Activated CD4-positive, alpha-beta T cell treated with anti-CD3 and anti-CD28 coated beads, Interleukin-10, Interleukin-2, amounts not matched to agents 100 ng/mL and 50 ng/mL, durations not matched to agents 16 hours and 8 hours (primary cell): ENCODE data around the gene NEXN.
"Not testable (repeated sequence)": the region's sequence is repeated elsewhere in the genome, so short reads cannot be mapped to it uniquely, and the experiment has no call there.

Experiments used
- DNase-seq: peaks from one replicate; pipeline ENCODE4 v3.0.0-alpha.2; 2020

The NEXN gene

DNA sequence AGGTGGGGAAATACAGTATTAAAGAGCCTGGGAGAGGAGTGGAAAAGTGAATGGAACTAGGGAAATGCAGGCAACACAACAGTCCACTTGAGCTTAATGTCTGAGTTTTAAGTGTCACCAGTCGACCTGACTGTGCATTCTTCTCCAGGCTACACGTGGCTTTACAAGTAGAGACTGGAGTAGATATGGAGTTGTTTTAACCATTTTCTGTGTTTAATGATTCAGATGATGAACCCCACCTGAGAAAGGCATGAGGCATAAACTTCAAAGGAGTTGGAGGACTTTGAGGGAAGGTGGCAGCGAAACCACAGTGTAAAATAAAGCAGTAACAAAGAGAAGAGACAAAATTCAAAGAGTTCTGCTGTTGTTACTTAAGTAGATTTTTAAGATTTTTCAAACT, 77.9 kb downstream of the NEXN start:
- DNase-seq: no peak

- DNase-seq: no peak
Observed at GRCh38 chr1:77970192-77970591, 81.8 kb downstream of the NEXN start.

GRCh38 chr1:77972080-77972479, 83.7 kb downstream of the NEXN start:
- DNase-seq: no peak

GRCh38 chr1:77975386-77975785, 87.0 kb downstream of the NEXN start:
- DNase-seq: peak; percentile 59

- DNase-seq: no peak
Observed at GRCh38 chr1:77975907-77976306, 87.5 kb downstream of the NEXN start.

DNA sequence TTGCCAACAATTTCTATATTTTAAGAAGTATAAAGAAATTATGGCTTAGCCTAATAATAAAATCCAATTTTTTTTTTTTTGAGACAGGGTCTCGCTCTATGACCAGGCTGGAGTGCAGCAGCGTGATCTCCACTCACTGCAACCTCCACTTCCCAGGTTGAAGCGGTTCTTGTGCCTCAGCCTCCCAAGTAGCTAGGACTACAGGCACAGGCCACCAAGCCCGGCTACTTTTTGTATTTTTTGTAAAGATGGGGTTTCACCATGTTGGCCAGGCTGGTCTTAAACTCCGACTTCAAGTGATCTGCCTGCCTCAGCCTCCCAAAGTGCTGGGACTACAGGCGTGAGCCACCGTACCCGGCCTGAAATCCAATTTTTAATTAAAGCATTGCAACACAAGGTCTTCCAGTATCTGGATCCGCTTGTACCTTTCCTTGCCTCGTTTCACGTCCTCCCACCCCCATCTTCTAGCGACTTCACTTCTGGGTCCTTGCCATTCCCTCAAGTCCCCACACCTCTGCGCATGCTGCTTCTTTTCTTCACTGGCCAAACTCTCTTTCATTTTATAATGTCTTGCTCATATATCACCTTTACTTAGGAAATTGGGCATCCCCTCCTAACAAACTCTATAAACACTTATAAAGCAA, 88.1 kb downstream of the NEXN start:
- DNase-seq: no peak

DNA sequence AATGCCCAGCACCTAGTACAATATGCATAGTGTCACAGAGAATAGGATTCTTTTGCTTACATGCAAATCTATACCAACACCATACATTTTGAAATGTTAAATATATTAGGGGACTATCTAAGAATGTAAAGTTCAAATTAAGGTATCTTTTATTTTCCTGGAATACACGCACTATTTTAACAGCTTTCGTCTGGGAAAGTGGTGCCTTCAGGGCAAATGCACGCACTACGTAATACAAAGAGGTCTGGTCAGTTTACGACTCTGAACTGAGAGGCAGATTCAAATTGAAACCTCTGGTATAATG, 89.5 kb downstream of the NEXN start:
- no peak for DNase-seq

- DNase-seq: peak; percentile 97
Observed at GRCh38 chr1:77978293-77978968, 90.0 kb downstream of the NEXN start.

DNA sequence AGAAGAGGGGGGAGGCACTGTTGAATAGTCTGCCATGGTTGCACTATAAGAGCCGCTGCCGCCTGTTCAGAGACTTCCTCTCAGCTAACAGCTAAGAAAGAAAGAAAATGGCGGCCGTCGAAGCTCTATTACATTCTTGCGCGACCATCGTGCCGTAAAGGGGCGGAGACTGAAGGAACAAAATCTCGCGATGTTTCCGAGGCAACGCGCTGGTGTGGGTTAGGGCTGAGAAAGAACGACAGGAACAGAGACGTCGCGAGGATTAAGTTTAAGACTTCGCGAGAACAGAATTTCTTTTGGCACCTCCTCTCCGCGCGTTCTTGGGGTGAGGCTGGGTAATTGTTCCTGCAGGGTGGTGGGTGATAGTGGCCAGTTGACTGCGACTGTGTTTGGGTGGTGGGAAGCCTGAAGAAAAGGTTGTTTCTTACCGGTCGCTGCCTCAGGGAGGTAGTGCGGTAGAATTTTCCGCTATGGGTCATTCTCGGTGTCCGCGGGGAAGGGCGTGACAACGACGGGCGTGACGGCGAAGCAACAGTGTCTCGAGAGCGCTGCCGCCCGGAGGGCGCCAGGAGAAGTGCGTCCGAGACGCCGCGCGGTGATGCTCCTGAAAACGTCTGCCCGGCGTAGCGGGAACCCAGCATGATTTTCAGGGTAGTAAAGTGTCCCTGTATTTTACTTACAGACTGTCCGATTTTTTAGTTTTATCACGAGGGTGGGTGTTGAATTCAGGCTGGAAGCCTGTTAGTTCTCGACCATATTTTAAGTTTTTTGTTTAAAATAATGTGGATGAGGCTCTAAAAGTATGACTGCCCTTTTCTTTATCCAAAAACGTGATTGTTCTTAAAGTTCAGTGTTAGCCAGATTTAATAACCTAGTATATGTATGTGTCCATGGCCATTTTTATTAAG, 90.8 kb downstream of the NEXN start, which contains the start of gene FUBP1:
TSS of gene FUBP1 (minus strand) at position 104 of the 908 bp plus-strand sequence. CDS start at position 36, 68 bp downstream.
- DNase-seq: peak; percentile 98

GRCh38 chr1:77983352-77983996, 95.0 kb downstream of the NEXN start:
- not testable (repeated sequence) for DNase-seq

DNA sequence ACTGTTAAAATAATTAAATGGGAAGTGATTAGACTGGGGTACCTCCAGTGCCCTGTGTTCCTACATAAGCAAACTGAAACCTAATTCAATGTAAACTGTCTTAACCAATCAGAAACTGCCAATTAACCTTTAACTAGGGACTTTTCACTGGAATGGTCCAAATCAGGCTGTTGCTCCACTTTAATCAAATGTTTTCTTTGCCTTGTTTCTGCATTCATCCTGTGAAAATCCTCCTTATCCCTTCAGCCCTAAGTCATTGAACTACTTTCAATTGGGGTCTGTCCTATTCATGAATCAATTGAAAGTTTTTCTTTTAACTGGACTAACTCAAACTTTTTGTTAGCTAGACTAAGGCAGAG, 95.6 kb downstream of the NEXN start:
- no peak for DNase-seq

GRCh38 chr1:77984629-77985028, 96.2 kb downstream of the NEXN start:
- DNase-seq: no peak

DNA sequence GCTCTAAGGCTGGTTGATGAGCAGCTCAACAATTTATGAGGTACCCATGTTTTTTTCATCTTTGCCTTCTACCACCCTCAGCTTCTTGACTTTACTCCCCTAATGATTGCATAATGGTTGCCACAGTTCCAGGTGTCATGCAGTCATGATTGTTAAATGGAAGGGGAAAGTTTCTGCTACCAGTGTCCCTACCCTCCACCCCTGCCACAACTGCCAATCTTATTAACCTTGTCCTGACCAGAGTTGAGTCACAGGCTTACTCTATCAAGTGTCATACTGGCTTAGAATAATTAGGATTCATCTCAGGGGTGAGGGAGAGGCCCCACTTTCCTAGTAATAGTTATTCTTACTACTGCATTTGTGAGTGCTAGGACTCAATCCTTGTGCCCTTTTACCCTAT, 98.4 kb downstream of the NEXN start:
- no peak for DNase-seq

DNA sequence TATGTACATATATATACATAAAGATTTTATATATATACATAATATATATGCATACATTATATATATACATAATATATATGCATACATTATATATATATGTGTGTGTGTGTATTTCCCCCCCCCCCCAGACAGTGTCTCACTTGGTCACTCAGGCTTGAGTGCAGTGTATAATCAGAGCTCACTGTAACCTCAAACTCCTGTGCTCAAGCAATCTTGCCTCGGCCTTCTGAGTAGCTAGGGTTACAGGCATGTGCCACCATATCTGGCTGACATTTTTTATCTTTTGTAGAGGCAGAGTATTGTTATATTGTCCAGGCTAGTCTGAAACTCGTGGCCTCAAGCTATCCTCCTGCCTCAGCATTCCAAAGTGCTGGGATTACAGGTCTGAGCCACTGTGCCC, 99.5 kb downstream of the NEXN start:
- DNase-seq: no peak

DNA sequence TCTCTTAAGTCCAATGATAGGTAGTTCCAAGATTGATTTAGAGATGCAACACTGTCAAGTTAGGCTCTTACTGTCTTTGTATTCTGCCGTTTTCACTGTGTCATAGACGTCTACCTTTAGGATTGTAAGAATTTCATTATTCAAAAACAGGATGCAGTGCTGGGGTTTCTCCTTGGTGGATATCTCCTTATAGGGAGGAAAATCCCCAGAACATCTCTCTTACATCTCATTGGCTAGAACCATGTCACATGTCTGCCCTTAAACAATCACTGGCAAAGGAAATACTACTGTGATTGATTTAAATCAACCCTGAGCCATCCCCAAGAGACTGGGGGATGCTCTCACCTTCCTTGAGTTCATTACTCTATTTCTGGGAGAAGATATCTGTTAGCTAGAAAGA, 101.3 kb downstream of the NEXN start:
- DNase-seq: no peak

GRCh38 chr1:77990629-77991204, 102.3 kb downstream of the NEXN start:
- DNase-seq: no peak

- DNase-seq: no peak
Observed at GRCh38 chr1:77991638-77992037, 103.2 kb downstream of the NEXN start.
